K562 (cell line): ENCODE measurements around the gene HDAC5. TPM values are rescaled to one million over a fixed set of nuclear protein-coding genes. Genes with fewer than 3 reads are reported as not detected.

Source experiments
- ATAC-seq: fragments of 200-7000 bp; cut with Tn5 transposase; 3 replicates; pipeline ENCODE4 v1.9.1; 2020; ENCODE audit warnings: moderate library complexity
- BruUV-seq: library from RNA; stranded (reverse); fragments of 400-500 nt; replicated peaks from 2 replicates; lab custom pipeline; 2021; lab: Mats Ljungman, UMichigan
- CTCF ChIA-PET: fragments of 300-600 bp; formaldehyde crosslinking; extraction: SDS; loops from one replicate; lab custom pipeline; 2021; ENCODE audit warnings: low intra/inter-chr PET ratio; lab: Yijun Ruan, JAX
- POLR2A ChIA-PET: fragments of 300-600, 350-650 bp; sonication (Branson Sonifier 250); formaldehyde crosslinking; extraction: SDS; loops from one replicate; lab custom pipeline; 2021; ENCODE audit warnings: antibody characterized with exemption, inconsistent platforms; lab: Yijun Ruan, JAX
- DNase-seq, 4 experiments: peaks; one replicate each; pipeline versions ENCODE4 v3.0.0 to v3.0.0-alpha.2; 2011 to 2018; ENCODE audit warnings: low spot score in 3 of 4, mixed read lengths in 3 of 4; ENCODE audit errors: extremely low read depth in 1 of 4
- FAIRE-seq: peaks from 2 replicates; lab custom pipeline; 2011; peaks lifted over from hg19 to GRCh38; lab: Jason Lieb, UNC
- H2AFZ ChIP-seq: 2 replicates; pipeline ENCODE4 v1.6.0; 2011; ENCODE audit warnings: low read depth, low read length, control low read depth, inconsistent platforms
- H3K27ac ChIP-seq: fragments of 200-600 bp; 3 replicates; pipeline ENCODE4 v1.8.0; 2011; ENCODE audit warnings: low read depth, mild to moderate bottlenecking, control low read depth, inconsistent platforms, low read length, moderate library complexity, mixed read lengths; ENCODE audit errors: extremely low read depth
- H3K27me3 ChIP-seq, 2 experiments: fragments of 300-600 bp in 1 of 2; 2 replicates in 1 of 2; 3 replicates in 1 of 2; pipeline versions ENCODE4 v1.6.0 to v1.8.0; 2011; ENCODE audit warnings: inconsistent platforms in 2 of 2, low read length in 2 of 2, mild to moderate bottlenecking in 1 of 2, mixed read lengths in 1 of 2, moderate library complexity in 1 of 2; ENCODE audit not compliant: control insufficient read depth in 2 of 2, insufficient read depth in 2 of 2
- H3K36me3 ChIP-seq: fragments of 300-600 bp; 3 replicates; pipeline ENCODE4 v1.8.0; 2011; ENCODE audit warnings: mild to moderate bottlenecking, low read length, inconsistent platforms; ENCODE audit not compliant: control insufficient read depth, insufficient read depth
- H3K4me1 ChIP-seq, 2 experiments: fragments of 200-600 bp in 1 of 2; replicated peaks in 1 of 2; 2 replicates in 1 of 2; 3 replicates in 1 of 2; pipeline versions ENCODE4 v1.5.1 to v1.8.0; 2011; ENCODE audit warnings: inconsistent platforms in 2 of 2, low read length in 2 of 2, mild to moderate bottlenecking in 1 of 2, mixed read lengths in 1 of 2, moderate library complexity in 1 of 2; ENCODE audit not compliant: control insufficient read depth in 2 of 2, insufficient read depth in 2 of 2
- H3K4me2 ChIP-seq: 2 replicates; pipeline ENCODE4 v1.6.1; 2011; ENCODE audit warnings: low read length, control low read depth, inconsistent platforms, mixed read lengths; ENCODE audit not compliant: insufficient read depth
- H3K4me3 ChIP-seq: fragments of 200-600 bp; sonication (generic), shearing (Covaris generic); 2 replicates; pipeline ENCODE4 v1.5.1; 2016; ENCODE audit warnings: control low read depth, inconsistent platforms
- H3K79me2 ChIP-seq: fragments of 200-600 bp; 3 replicates; pipeline ENCODE4 v1.8.0; 2011; ENCODE audit warnings: low read length, inconsistent platforms; ENCODE audit not compliant: control insufficient read depth, insufficient read depth
- H3K9ac ChIP-seq, 2 experiments: 2 replicates each; pipeline versions ENCODE4 v1.6.0 to v1.6.1; 2011; ENCODE audit warnings: low read depth in 2 of 2, low read length in 2 of 2, control low read depth in 1 of 2, inconsistent platforms in 1 of 2, mild to moderate bottlenecking in 1 of 2, mixed read lengths in 1 of 2; ENCODE audit not compliant: insufficient read depth in 1 of 2
- H3K9me1 ChIP-seq: one replicate; pipeline ENCODE4 v1.6.0; 2011; ENCODE audit warnings: inconsistent platforms, mild to moderate bottlenecking, low read length, moderate library complexity; ENCODE audit not compliant: control insufficient read depth, insufficient read depth
- H3K9me3 ChIP-seq: replicated peaks from 2 replicates; pipeline ENCODE4 v1.5.1; 2011; ENCODE audit warnings: low read depth, low read length, inconsistent platforms; ENCODE audit not compliant: control insufficient read depth, insufficient read depth
- H4K20me1 ChIP-seq: replicated peaks from 2 replicates; pipeline ENCODE4 v1.6.1; 2011; ENCODE audit warnings: low read length, inconsistent platforms, mixed read lengths; ENCODE audit not compliant: control insufficient read depth, insufficient read depth
- ARID2 ChIP-seq: fragments of 450-650 bp; IDR thresholded peaks from 2 replicates; pipeline ENCODE4 v1.6.1; 2017; ENCODE audit warnings: antibody characterized with exemption, mild to moderate bottlenecking
- BCOR ChIP-seq: fragments of 450-650 bp; IDR thresholded peaks from 2 replicates; pipeline ENCODE4 v1.6.1; 2016
- CC2D1A ChIP-seq: fragments of 450-650 bp; IDR thresholded peaks from 2 replicates; pipeline ENCODE4 v1.6.1; 2017; ENCODE audit warnings: mild to moderate bottlenecking
- EP400 ChIP-seq: fragments of 450-650 bp; IDR thresholded peaks from 2 replicates; pipeline ENCODE4 v1.6.1; 2017; ENCODE audit warnings: antibody characterized with exemption, mild to moderate bottlenecking, moderate library complexity
- KAT2B ChIP-seq: IDR thresholded peaks from one replicate; pipeline ENCODE4 v1.6.1; 2012; ENCODE audit warnings: low read depth, mild to moderate bottlenecking, control low read depth, inconsistent platforms, low read length, moderate library complexity
- MCM3 ChIP-seq: fragments of 450-650 bp; IDR thresholded peaks from 2 replicates; pipeline ENCODE4 v1.6.1; 2016
- NFE2L1 ChIP-seq: fragments of 450-650 bp; IDR thresholded peaks from 2 replicates; pipeline ENCODE4 v1.6.1; 2016; ENCODE audit warnings: missing genetic modification characterization, low read depth, mild to moderate bottlenecking, missing compliant biosample characterization, moderate library complexity, borderline replicate concordance
- RCOR1 ChIP-seq, 2 experiments: IDR thresholded peaks; 2 replicates each; pipeline ENCODE4 v1.6.1; 2012; ENCODE audit warnings: low read depth in 2 of 2, low read length in 2 of 2, borderline replicate concordance in 1 of 2, improper control_type of control experiment in 1 of 2
- SRF ChIP-seq, 2 experiments: fragments of 250-450, 450-650 bp in 1 of 2; sonication (Bioruptor Pico) in 1 of 2; sonication (generic) in 1 of 2; formaldehyde crosslinking; IDR thresholded peaks; 2 replicates each; pipeline versions ENCODE4 v1.5.0 to v1.5.1; 2020 to 2022; ENCODE audit warnings: mild to moderate bottlenecking in 1 of 2, missing genetic modification reagents in 1 of 2
- ZNF707 ChIP-seq: fragments of 250-450 bp; sonication (Bioruptor Pico); conservative IDR thresholded peaks from 2 replicates; pipeline ENCODE4 v1.8.0; 2022; ENCODE audit warnings: inconsistent platforms, mild to moderate bottlenecking, moderate library complexity
- WGBS: fragments of 100-300 bp; shearing (Covaris generic); methylation state at CpG from one replicate; pipeline ENCODE4 v1.1.6; 2016; ENCODE audit warnings: low coverage, mixed read lengths; ENCODE audit not compliant: insufficient coverage; ENCODE audit errors: missing lambda C conversion rate; 5-methylcytosine and 5-hydroxymethylcytosine counted together
- in situ Hi-C: fragments of 300-500 bp; cut with MboI; formaldehyde crosslinking; loops from 4 replicates; pipeline ENCODE4 v1.15.0; 2018; ENCODE audit warnings: inconsistent platforms, mixed read lengths
- intact Hi-C: fragments of 100-400 bp; cut with micrococcal nuclease; formaldehyde crosslinking; loops from 2 replicates; pipeline ENCODE4 v1.14.2; 2022
- polyA plus RNA-seq, 8 experiments: library from polyadenylated mRNA; depleted of rRNA in 4 of 8; stranded (reverse) in 5 of 8; unstranded in 3 of 8; fragments of >200 nt; fragmentation: Nextera tagmentation in 2 of 8; fragmentation: Illumina TruSeq in 1 of 8; extraction: Ambion mirVana in 2 of 8; extraction: Trizol in 1 of 8; gene quantifications; 2 replicates each; pipeline versions ENCODE4 v1.2.1 to v1.2.3, GENCODE V29; 2011 to 2014; ENCODE audit warnings: inconsistent platforms in 1 of 8, missing spikeins in 1 of 8
- total RNA-seq, 7 experiments: library from RNA; depleted of rRNA in 6 of 7; stranded (reverse); fragments of >200 nt in 6 of 7; fragmentation: Illumina TruSeq in 2 of 7; extraction: Trizol in 2 of 7; gene quantifications; 2 replicates each; pipeline versions ENCODE4 v1.2.1 to v1.2.3, GENCODE V29; 2011 to 2021; ENCODE audit warnings: low replicate concordance in 1 of 7
- TF ChIP-seq, protein P1 (sequence below): fragments of 200-600 bp; sonication (generic); IDR thresholded peaks from one replicate; pipeline ENCODE4 v1.6.1; 2012; ENCODE audit warnings: mild to moderate bottlenecking, low read depth, low read length, inconsistent platforms

Gene HDAC5
- total and polyA plus RNA-seq, 9 of the 15 experiments (the other 6 are each of a cell fraction or from before 2014, with no cell fraction given) = 0.45 to 26.2 (median 16.4) TPM

DNA sequence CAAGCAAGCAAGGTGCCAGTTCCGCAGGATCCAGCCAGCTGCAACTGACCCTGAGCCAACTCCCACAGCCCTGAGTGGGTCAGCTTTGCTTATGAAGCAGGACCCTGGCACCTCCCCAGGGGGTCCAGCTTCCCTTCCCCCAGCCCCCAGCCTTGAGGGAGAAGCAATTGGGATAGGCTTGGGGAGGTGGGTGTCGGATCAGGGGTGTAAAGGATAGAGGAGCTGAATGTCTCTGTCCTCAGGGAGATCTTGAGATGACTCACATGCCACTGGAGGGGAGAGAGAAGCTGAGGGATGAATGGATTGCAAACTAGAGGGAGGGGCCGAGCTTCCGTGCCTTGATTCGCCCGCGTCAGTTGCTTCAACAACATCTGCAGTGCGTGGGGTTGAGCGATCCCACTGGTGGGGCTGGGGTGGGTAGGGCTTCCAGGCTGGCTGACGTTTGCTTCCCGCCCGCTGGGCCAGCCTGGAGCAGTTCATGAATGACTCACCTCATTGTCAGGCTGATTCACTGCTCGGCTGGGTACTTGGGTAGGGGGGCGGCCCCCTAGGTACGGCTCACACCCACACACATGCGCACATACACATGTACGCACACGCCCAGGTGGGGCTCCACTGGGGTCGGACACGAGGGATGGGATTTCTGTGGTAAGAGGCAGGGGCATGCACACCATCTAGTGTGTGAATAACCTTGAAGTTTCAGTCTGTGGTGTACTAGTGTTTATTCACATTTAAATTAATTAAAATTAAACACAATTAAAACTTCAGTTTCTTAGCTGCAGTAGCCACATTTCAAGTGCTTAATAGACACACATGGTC is 14.7 kb upstream of the HDAC5 start:
- intact Hi-C loops = no loop called here
- POLR2A ChIA-PET = interaction anchor here (0.6 to 2.0 kb wide), 9 partner anchors 9 to 49 kb away, joined by 3 to 6 read pairs (median 4); partner anchors contain the start of genes HDAC5 and TMUB2
- TF ChIP-seq RCOR1 (IDR thresholded peaks at IDR 0.05; ENCODE audit: borderline replicate concordance in 1 of 2, low read depth in 2 of 2, low read length in 2 of 2) (peak in 1 of 2 experiments; percentile 42; a peak in 1 of 4 replicates), BCOR (no peak), ZNF707 (CRISPR knock-in tag) (no peak), NFE2L1 (no peak), EP400 (peak; percentile 85), MCM3 (no peak), CC2D1A (peak; percentile 12; the same call in 1 of the 2 replicates), ARID2 (no peak), KAT2B (no peak), SRF (CRISPR knock-in tag; IDR thresholded peaks at IDR 0.05) (no peak; a peak in 1 of 4 replicates)
- TF ChIP-seq, protein P1, sequence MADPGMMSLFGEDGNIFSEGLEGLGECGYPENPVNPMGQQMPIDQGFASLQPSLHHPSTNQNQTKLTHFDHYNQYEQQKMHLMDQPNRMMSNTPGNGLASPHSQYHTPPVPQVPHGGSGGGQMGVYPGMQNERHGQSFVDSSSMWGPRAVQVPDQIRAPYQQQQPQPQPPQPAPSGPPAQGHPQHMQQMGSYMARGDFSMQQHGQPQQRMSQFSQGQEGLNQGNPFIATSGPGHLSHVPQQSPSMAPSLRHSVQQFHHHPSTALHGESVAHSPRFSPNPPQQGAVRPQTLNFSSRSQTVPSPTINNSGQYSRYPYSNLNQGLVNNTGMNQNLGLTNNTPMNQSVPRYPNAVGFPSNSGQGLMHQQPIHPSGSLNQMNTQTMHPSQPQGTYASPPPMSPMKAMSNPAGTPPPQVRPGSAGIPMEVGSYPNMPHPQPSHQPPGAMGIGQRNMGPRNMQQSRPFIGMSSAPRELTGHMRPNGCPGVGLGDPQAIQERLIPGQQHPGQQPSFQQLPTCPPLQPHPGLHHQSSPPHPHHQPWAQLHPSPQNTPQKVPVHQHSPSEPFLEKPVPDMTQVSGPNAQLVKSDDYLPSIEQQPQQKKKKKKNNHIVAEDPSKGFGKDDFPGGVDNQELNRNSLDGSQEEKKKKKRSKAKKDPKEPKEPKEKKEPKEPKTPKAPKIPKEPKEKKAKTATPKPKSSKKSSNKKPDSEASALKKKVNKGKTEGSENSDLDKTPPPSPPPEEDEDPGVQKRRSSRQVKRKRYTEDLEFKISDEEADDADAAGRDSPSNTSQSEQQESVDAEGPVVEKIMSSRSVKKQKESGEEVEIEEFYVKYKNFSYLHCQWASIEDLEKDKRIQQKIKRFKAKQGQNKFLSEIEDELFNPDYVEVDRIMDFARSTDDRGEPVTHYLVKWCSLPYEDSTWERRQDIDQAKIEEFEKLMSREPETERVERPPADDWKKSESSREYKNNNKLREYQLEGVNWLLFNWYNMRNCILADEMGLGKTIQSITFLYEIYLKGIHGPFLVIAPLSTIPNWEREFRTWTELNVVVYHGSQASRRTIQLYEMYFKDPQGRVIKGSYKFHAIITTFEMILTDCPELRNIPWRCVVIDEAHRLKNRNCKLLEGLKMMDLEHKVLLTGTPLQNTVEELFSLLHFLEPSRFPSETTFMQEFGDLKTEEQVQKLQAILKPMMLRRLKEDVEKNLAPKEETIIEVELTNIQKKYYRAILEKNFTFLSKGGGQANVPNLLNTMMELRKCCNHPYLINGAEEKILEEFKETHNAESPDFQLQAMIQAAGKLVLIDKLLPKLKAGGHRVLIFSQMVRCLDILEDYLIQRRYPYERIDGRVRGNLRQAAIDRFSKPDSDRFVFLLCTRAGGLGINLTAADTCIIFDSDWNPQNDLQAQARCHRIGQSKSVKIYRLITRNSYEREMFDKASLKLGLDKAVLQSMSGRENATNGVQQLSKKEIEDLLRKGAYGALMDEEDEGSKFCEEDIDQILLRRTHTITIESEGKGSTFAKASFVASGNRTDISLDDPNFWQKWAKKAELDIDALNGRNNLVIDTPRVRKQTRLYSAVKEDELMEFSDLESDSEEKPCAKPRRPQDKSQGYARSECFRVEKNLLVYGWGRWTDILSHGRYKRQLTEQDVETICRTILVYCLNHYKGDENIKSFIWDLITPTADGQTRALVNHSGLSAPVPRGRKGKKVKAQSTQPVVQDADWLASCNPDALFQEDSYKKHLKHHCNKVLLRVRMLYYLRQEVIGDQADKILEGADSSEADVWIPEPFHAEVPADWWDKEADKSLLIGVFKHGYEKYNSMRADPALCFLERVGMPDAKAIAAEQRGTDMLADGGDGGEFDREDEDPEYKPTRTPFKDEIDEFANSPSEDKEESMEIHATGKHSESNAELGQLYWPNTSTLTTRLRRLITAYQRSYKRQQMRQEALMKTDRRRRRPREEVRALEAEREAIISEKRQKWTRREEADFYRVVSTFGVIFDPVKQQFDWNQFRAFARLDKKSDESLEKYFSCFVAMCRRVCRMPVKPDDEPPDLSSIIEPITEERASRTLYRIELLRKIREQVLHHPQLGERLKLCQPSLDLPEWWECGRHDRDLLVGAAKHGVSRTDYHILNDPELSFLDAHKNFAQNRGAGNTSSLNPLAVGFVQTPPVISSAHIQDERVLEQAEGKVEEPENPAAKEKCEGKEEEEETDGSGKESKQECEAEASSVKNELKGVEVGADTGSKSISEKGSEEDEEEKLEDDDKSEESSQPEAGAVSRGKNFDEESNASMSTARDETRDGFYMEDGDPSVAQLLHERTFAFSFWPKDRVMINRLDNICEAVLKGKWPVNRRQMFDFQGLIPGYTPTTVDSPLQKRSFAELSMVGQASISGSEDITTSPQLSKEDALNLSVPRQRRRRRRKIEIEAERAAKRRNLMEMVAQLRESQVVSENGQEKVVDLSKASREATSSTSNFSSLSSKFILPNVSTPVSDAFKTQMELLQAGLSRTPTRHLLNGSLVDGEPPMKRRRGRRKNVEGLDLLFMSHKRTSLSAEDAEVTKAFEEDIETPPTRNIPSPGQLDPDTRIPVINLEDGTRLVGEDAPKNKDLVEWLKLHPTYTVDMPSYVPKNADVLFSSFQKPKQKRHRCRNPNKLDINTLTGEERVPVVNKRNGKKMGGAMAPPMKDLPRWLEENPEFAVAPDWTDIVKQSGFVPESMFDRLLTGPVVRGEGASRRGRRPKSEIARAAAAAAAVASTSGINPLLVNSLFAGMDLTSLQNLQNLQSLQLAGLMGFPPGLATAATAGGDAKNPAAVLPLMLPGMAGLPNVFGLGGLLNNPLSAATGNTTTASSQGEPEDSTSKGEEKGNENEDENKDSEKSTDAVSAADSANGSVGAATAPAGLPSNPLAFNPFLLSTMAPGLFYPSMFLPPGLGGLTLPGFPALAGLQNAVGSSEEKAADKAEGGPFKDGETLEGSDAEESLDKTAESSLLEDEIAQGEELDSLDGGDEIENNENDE = no peak

More for the DNA sequence above, 14.7 kb upstream of the HDAC5 start:
- Histone ChIP-seq H4K20me1 (no peaks in the 10 kb centered on the region), H3K4me1 (peaks cover 28 to 44% of the 10 kb centered on the region in 2 experiments), H2AFZ (peak overlapping the region; percentile 98), H3K27ac (peak overlapping the region; percentile 94), H3K36me3 (no peaks in the 10 kb centered on the region), H3K79me2 (peaks cover 14% of the 10 kb centered on the region), H3K4me2 (peak overlapping the region; percentile 74), H3K9ac (peak overlapping the region; percentile 76), H3K9me3 (no peaks in the 10 kb centered on the region), H3K4me3 (peak overlapping the region; percentile 6; the same call in 1 of the 2 replicates), H3K27me3 (no peaks in the 10 kb centered on the region), H3K9me1 (no peaks in the 10 kb centered on the region)
- in situ Hi-C loops = no loop called here
- DNase-seq = peak; percentile 95 to 96 (median 96)
- ATAC-seq = peak; percentile 87
- BruUV-seq = no TSS peak
- CTCF ChIA-PET = no interaction called here
- WGBS = 6% methylated on average over 18 of the region's 20 CpGs
- FAIRE-seq = peak; percentile 94
